ENCODE measurements around the gene TMEM255B. TPM values are rescaled to one million over a fixed set of nuclear protein-coding genes. Genes with fewer than 3 reads are reported as not detected.

The TMEM255B gene
- total and polyA plus RNA-seq, 2 of the 4 experiments (the other 2 are of a cell fraction) = 0.36 to 0.94 TPM

- peak overlapping the region; percentile 71 for H2AFZ ChIP-seq (replicated peaks; ENCODE audit: low read length, poor library complexity)
Observed at GRCh38 chr13:113786262-113786841, 27.3 kb downstream of the TMEM255B start.

More at GRCh38 chr13:113786262-113786841, 27.3 kb downstream of the TMEM255B start:
- ATAC-seq (ENCODE audit: low read depth) (no peak), DNase-seq (peak; percentile 76)
- Histone ChIP-seq H3K36me3 (ENCODE audit: control insufficient read depth, insufficient read depth, low read length) (no peaks in the 10 kb centered on the region), H3K4me1 (ENCODE audit: control insufficient read depth, insufficient read depth, low read length) (peaks cover 6% of the 10 kb centered on the region; the same call in 1 of the 2 replicates), H3K9ac (ENCODE audit: low read depth, low read length) (no peak overlapping the region), H4K20me1 (ENCODE audit: insufficient read depth, low read length) (peaks cover 7% of the 10 kb centered on the region; the same call in 1 of the 2 replicates), H4K5ac (ENCODE audit: low read depth, low read length) (no peak overlapping the region), H3K27me3 (ENCODE audit: control insufficient read depth, insufficient read depth, low read length) (peaks cover 11% of the 10 kb centered on the region), H2BK15ac (ENCODE audit: low read depth, low read length) (peak overlapping the region; percentile 2; the same call in 2 of the 3 replicates), H2BK120ac (ENCODE audit: low read depth, low read length) (peak overlapping the region; percentile 5; the same call in 1 of the 2 replicates), H3K27ac (ENCODE audit: insufficient read depth, low read length) (no peak overlapping the region), H3K18ac (ENCODE audit: low read depth, low read length) (no peak overlapping the region), H2BK5ac (ENCODE audit: low read depth, low read length, poor library complexity, severe bottlenecking) (peak overlapping the region; percentile 10), H3K4me2 (ENCODE audit: low read depth, low read length) (no peak overlapping the region), H2AK5ac (ENCODE audit: low read depth, low read length) (peak overlapping the region; percentile 97), H3K9me3 (ENCODE audit: control insufficient read depth, insufficient read depth, low read length) (peaks cover 4% of the 10 kb centered on the region), H3K4ac (ENCODE audit: low read depth, low read length) (peak overlapping the region; percentile 31), H2BK20ac (ENCODE audit: low read depth, low read length) (no peak overlapping the region), H2AK9ac (replicated peaks; ENCODE audit: low read depth, low read length, poor library complexity) (no peak overlapping the region), H3K9me1 (ENCODE audit: insufficient read depth, low read length) (peaks cover 10% of the 10 kb centered on the region), H3K56ac (ENCODE audit: extremely low read depth, insufficient read depth, low read length) (no peak overlapping the region), H3K23ac (ENCODE audit: low read depth, low read length) (no peak overlapping the region), H3K4me3 (ENCODE audit: insufficient read depth, low read depth, low read length) (no peak overlapping the region), H3K14ac (replicated peaks; ENCODE audit: low read depth, low read length) (peak overlapping the region; percentile 3; the same call in 1 of the 2 replicates), H3K79me1 (ENCODE audit: low read depth in 1 of 2, low read length in 2 of 2) (peaks cover 0 to 5% of the 10 kb centered on the region in 2 experiments; a peak in 1 of 4 replicates), H4K8ac (ENCODE audit: low read depth in 2 of 2, low read length in 2 of 2) (no peak overlapping the region; a peak in 1 of 4 replicates), H4K91ac (ENCODE audit: insufficient read depth, low read depth, low read length) (no peak overlapping the region)
- BruUV-seq (replicated peaks) = no TSS peak
- WGBS, 2 experiments (ENCODE audit: extremely low coverage in 2 of 2, insufficient read length in 1 of 2) = 82% methylated on average over 10 of the region's 17 CpGs; no CpG with 5 or more reads in 1 of the 2 experiments
- dilution Hi-C loops (cut with HindIII; ENCODE audit: low sequenced_read_pairs, unreplicated experiment) (no loop called here), intact Hi-C loops (cut with micrococcal nuclease) (no loop called here), in situ Hi-C loops (cut with MboI; ENCODE audit: low sequenced_read_pairs) (no loop called here)
- ChIA-PET CTCF (no interaction called here), POLR2A (ENCODE audit: unreplicated experiment) (no interaction called here)
- TF ChIP-seq CHD1 (IDR thresholded peaks at IDR 0.05; ENCODE audit: low read depth, low read length) = no peak
- TF ChIP-seq CTCF (conservative IDR thresholded peaks at IDR 0.05; ENCODE audit: low read depth, low read length) = no peak
- TF ChIP-seq BHLHE40 (IDR thresholded peaks at IDR 0.05; ENCODE audit: low read depth, low read length) = no peak
- TF ChIP-seq USF2 (IDR thresholded peaks at IDR 0.05; ENCODE audit: low read depth, low read length) = no peak
- no peak for TF ChIP-seq FOS (IDR thresholded peaks at IDR 0.05; ENCODE audit: low read depth, low read length)
- TF ChIP-seq MAFK (IDR thresholded peaks at IDR 0.05; ENCODE audit: low read depth, low read length) = no peak
- TF ChIP-seq RAD21 (IDR thresholded peaks at IDR 0.05; ENCODE audit: low read length) = no peak
- TF ChIP-seq RCOR1 (IDR thresholded peaks at IDR 0.05; ENCODE audit: insufficient replicate concordance, low read length) = no peak
- TF ChIP-seq MXI1 (IDR thresholded peaks at IDR 0.05; ENCODE audit: borderline replicate concordance, low read depth, low read length) = no peak
- TF ChIP-seq MAZ (IDR thresholded peaks at IDR 0.05; ENCODE audit: borderline replicate concordance, low read depth, low read length) = no peak
- no peak for TF ChIP-seq ELK1 (IDR thresholded peaks at IDR 0.05; ENCODE audit: borderline replicate concordance, low read depth, low read length)
- no peak for TF ChIP-seq POLR2A (IDR thresholded peaks at IDR 0.05; ENCODE audit: low read depth, low read length)
- no peak for TF ChIP-seq RFX5 (IDR thresholded peaks at IDR 0.05; ENCODE audit: low read depth, low read length)

Data from IMR-90 (cell line).